Neural progenitor cell (in vitro differentiated cells): ENCODE results near the gene OR52N2. TPM values are rescaled to one million over a fixed set of nuclear protein-coding genes. Genes with fewer than 3 reads are reported as not detected.

Experiments
- DNase-seq: peaks from one replicate; pipeline ENCODE4 v3.0.0-alpha.2; 2016; ENCODE audit warnings: low spot score
- H2AFZ ChIP-seq: fragments of 200-600 bp; sonication (generic); replicated peaks from 2 replicates; pipeline ENCODE4 v1.6.1; 2016; ENCODE audit warnings: antibody characterized with exemption
- H3F3A ChIP-seq: fragments of 200-600 bp; sonication (generic); 2 replicates; pipeline ENCODE4 v1.6.1; 2016; ENCODE audit warnings: antibody characterized with exemption, low read depth
- H3K27ac ChIP-seq: fragments of 200-600 bp; sonication (generic); 2 replicates; pipeline ENCODE4 v1.5.1; 2016; ENCODE audit warnings: mild to moderate bottlenecking
- H3K27me3 ChIP-seq: fragments of 200-600 bp; sonication (generic); 2 replicates; pipeline ENCODE4 v1.6.1; 2016; ENCODE audit warnings: mild to moderate bottlenecking, moderate library complexity
- H3K36me3 ChIP-seq: fragments of 200-600 bp; sonication (generic); 2 replicates; pipeline ENCODE4 v1.5.1; 2016
- H3K4me1 ChIP-seq: fragments of 200-600 bp; sonication (generic); 2 replicates; pipeline ENCODE4 v1.6.1; 2016; ENCODE audit warnings: mixed run types
- H3K4me2 ChIP-seq: fragments of 200-600 bp; sonication (generic); 2 replicates; pipeline ENCODE4 v1.6.1; 2016
- H3K4me3 ChIP-seq: fragments of 200-600 bp; sonication (generic); 2 replicates; pipeline ENCODE4 v1.5.1; 2016
- H3K79me2 ChIP-seq: fragments of 200-600 bp; sonication (generic); 2 replicates; pipeline ENCODE4 v1.6.1; 2016; ENCODE audit warnings: low read depth
- H3K9ac ChIP-seq: fragments of 200-600 bp; sonication (generic); 2 replicates; pipeline ENCODE4 v1.6.1; 2016
- H3K9me3 ChIP-seq: fragments of 200-600 bp; sonication (generic); 2 replicates; pipeline ENCODE4 v1.5.1; 2016; ENCODE audit warnings: low read depth
- H4K20me1 ChIP-seq: fragments of 200-600 bp; sonication (generic); 2 replicates; pipeline ENCODE4 v1.6.1; 2016; ENCODE audit warnings: low read depth
- H3K27ac Mint-ChIP-seq: 3 replicates; pipeline ENCODE4 v1.8.0; 2021; ENCODE audit warnings: mixed read lengths
- H3K27me3 Mint-ChIP-seq: 2 replicates; pipeline ENCODE4 v1.8.0; 2022; ENCODE audit warnings: low read depth, mild to moderate bottlenecking, inconsistent platforms, moderate library complexity, mixed read lengths; ENCODE audit not compliant: insufficient read depth
- H3K36me3 Mint-ChIP-seq: 3 replicates; pipeline ENCODE4 v1.8.0; 2021; ENCODE audit warnings: mixed read lengths
- H3K4me1 Mint-ChIP-seq: 3 replicates; pipeline ENCODE4 v1.8.0; 2021; ENCODE audit warnings: mixed read lengths
- H3K4me3 Mint-ChIP-seq: 3 replicates; pipeline ENCODE4 v1.8.0; 2021; ENCODE audit warnings: mild to moderate bottlenecking, moderate library complexity, mixed read lengths
- H3K9me3 Mint-ChIP-seq: 3 replicates; pipeline ENCODE4 v1.8.0; 2020; ENCODE audit warnings: mixed read lengths
- CTCF ChIP-seq: fragments of 200-600 bp; sonication (generic); IDR thresholded peaks from 2 replicates; pipeline ENCODE4 v1.5.1; 2017; ENCODE audit warnings: antibody characterized with exemption, mild to moderate bottlenecking
- EZH2 ChIP-seq: fragments of 200-600 bp; sonication (generic); IDR thresholded peaks from 2 replicates; pipeline ENCODE4 v1.6.1; 2017; ENCODE audit warnings: antibody characterized with exemption, mild to moderate bottlenecking, moderate library complexity
- EZH2phosphoT487 ChIP-seq: fragments of 200-600 bp; sonication (generic); IDR thresholded peaks from 2 replicates; pipeline ENCODE4 v1.6.1; 2017; ENCODE audit warnings: antibody characterized with exemption
- total RNA-seq: library from RNA; depleted of rRNA; stranded (reverse); fragments of >200 nt; gene quantifications from 2 replicates; pipeline ENCODE4 v1.2.3, GENCODE V29; 2015; ENCODE audit warnings: low replicate concordance

OR52N2 gene
- total RNA-seq = not detected in 2 replicates

DNA sequence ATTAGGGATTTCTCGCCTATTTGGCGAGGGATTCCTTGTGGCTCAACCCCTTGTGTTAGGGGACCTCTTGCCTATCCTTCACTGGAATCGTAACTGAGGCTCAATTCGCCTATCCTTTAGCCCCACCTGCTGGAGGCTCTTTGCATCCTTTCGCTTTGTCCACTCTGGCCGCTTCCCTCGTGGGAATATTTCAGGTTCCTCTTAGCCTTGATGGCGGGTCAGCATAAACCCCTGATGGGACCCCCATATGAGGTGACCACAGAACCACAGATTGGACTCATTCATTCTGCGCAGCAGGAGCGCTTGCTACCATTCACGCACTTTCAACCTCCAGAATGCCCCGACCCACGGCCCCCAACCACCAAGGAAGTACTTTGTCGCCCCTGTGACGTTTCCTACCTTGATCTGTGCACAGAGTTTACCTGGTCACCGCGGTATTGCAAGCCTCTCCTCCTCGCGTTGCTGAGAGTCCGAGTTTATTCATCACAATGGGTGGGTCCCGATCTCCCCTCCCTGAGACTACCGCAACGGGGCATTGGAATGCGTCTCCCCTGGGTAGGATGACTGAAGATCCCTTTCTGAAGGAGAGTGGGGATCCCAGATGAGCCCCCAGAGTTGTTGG is at the start of gene OR52N2:
Gene OR52N2 (plus strand): TSS at position 425 of the 622 bp plus-strand sequence. CDS start 11,412 bp downstream, outside the sequence.
- H3F3A ChIP-seq = peaks cover 5% of the 10 kb centered on the region
- H3K4me3 ChIP-seq = peak within 1 kb of the TSS; percentile 60
- H3K79me2 ChIP-seq = no peaks in the 10 kb centered on the region
- peak; percentile 84 for DNase-seq
- no peaks in the 10 kb centered on the region for H3K4me1 Mint-ChIP-seq
- H3K27ac ChIP-seq = no peak within 1 kb of the TSS
- peak within 1 kb of the TSS; percentile 98 for H2AFZ ChIP-seq
- peaks cover 10% of the 10 kb centered on the region for H3K27me3 ChIP-seq
- no peaks in the 10 kb centered on the region for H3K9me3 ChIP-seq
- H3K27me3 Mint-ChIP-seq = peaks cover 2% of the 10 kb centered on the region
- TF ChIP-seq EZH2phosphoT487 = no peak
- peak; percentile 94 for TF ChIP-seq CTCF
- no peaks in the 10 kb centered on the region for H3K36me3 ChIP-seq
- H3K4me3 Mint-ChIP-seq = peak within 1 kb of the TSS; percentile 78
- H3K27ac Mint-ChIP-seq = no peak within 1 kb of the TSS
- peaks cover 3% of the 10 kb centered on the region for H3K9me3 Mint-ChIP-seq
- H3K36me3 Mint-ChIP-seq = no peaks in the 10 kb centered on the region
- peak within 1 kb of the TSS; percentile 78 for H3K4me2 ChIP-seq
- peak within 1 kb of the TSS; percentile 11 for H3K9ac ChIP-seq
- no peaks in the 10 kb centered on the region for H4K20me1 ChIP-seq
- no peaks in the 10 kb centered on the region for H3K4me1 ChIP-seq

DNA sequence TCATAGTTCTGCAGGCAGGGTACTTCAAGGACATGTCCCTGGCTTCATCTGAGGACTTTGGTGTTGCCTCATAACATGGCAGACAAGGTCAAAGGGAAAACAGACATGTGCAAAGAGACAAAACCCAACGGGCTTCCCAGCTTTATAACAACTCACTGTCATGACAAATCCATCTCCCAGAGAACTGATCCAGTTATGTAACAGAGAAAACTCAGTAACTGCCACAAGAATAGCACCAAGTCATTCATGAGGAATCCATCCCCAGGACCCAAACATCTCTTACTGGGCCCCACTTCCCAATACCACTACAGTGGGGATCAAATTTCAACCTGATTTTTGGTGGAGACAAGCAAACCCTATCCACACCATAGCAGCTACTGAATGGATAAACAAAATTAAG is 41.7 kb upstream of the OR52N2 start:
- Histone ChIP-seq H4K20me1 (no peaks in the 10 kb centered on the region), H3K79me2 (no peaks in the 10 kb centered on the region), H3F3A (no peaks in the 10 kb centered on the region), H3K27me3 (no peaks in the 10 kb centered on the region), H3K4me3 (no peak overlapping the region), H3K4me1 (no peaks in the 10 kb centered on the region), H3K27ac (no peak overlapping the region), H3K4me2 (no peak overlapping the region), H3K9ac (no peak overlapping the region), H3K9me3 (no peaks in the 10 kb centered on the region), H3K36me3 (no peaks in the 10 kb centered on the region), H2AFZ (no peak overlapping the region)
- H3K4me3 Mint-ChIP-seq = no peak overlapping the region
- no peak overlapping the region for H3K27ac Mint-ChIP-seq
- no peaks in the 10 kb centered on the region for H3K9me3 Mint-ChIP-seq
- no peaks in the 10 kb centered on the region for H3K4me1 Mint-ChIP-seq
- DNase-seq = no peak
- no peaks in the 10 kb centered on the region for H3K27me3 Mint-ChIP-seq
- TF ChIP-seq CTCF (no peak), EZH2 (no peak), EZH2phosphoT487 (no peak)
- H3K36me3 Mint-ChIP-seq = no peaks in the 10 kb centered on the region

GRCh38 chr11:5783255-5783654 is 25.5 kb upstream of the OR52N2 start, which contains the start of gene OR52N5:
TSS of gene OR52N5 (minus strand) at chr11:5783355. CDS start at chr11:5778634, 4,721 bp downstream.
- H3K79me2 ChIP-seq = no peaks in the 10 kb centered on the region
- no peak within 1 kb of the TSS for H3K27ac ChIP-seq
- Mint-ChIP-seq H3K36me3 (no peaks in the 10 kb centered on the region), H3K27me3 (no peaks in the 10 kb centered on the region), H3K27ac (no peak within 1 kb of the TSS), H3K4me3 (no peak within 1 kb of the TSS), H3K4me1 (no peaks in the 10 kb centered on the region), H3K9me3 (no peaks in the 10 kb centered on the region)
- no peaks in the 10 kb centered on the region for H3K27me3 ChIP-seq
- H4K20me1 ChIP-seq = no peaks in the 10 kb centered on the region
- DNase-seq = no peak
- no peak within 1 kb of the TSS for H3K4me3 ChIP-seq
- H3K4me2 ChIP-seq = no peak within 1 kb of the TSS
- H3K4me1 ChIP-seq = no peaks in the 10 kb centered on the region
- no peak within 1 kb of the TSS for H3K9ac ChIP-seq
- TF ChIP-seq EZH2phosphoT487 (no peak), CTCF (no peak), EZH2 (no peak)
- H3F3A ChIP-seq = no peaks in the 10 kb centered on the region
- no peaks in the 10 kb centered on the region for H3K36me3 ChIP-seq
- H3K9me3 ChIP-seq = no peaks in the 10 kb centered on the region
- no peak within 1 kb of the TSS for H2AFZ ChIP-seq
